ENCODE data around the gene MYOD1. TPM values are rescaled to one million over a fixed set of nuclear protein-coding genes. Genes with fewer than 3 reads are reported as not detected.

MYOD1 gene
- total RNA-seq, 1 experiment from 2014 or later: not detected

DNA sequence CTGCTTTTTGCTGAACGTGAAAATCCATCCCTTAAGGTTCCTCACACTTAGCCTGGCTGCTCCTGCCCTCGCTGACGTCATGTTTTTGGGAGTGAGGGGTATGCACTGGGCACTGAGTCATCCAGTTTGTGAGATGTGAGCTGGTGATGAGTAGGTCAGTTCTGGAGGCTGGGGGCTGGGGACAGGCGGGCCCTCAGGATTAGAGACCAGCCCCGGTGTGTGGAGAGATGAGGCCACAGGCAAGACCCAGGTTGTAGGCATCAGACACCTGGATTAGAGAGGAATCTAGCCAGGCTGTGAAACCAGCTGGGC lies 24.4 kb downstream of the MYOD1 start:
- no peak for DNase-seq (ENCODE audit: low read depth in 1 of 2, low spot score in 2 of 2)
- H3K36me3 ChIP-seq: no peaks in the 10 kb centered on the region
- 0 out of 2 replicates have a peak, but pooled peaks cover 2% of the 10 kb centered on the region for H3K9me3 ChIP-seq (replicated peaks)
- no peaks in the 10 kb centered on the region for H3K4me1 ChIP-seq (replicated peaks)
- H3K4me3 ChIP-seq: no peak overlapping the region
- peaks cover 55% of the 10 kb centered on the region for H3K27me3 ChIP-seq (replicated peaks)
- H3K27ac ChIP-seq: no peak overlapping the region

DNA sequence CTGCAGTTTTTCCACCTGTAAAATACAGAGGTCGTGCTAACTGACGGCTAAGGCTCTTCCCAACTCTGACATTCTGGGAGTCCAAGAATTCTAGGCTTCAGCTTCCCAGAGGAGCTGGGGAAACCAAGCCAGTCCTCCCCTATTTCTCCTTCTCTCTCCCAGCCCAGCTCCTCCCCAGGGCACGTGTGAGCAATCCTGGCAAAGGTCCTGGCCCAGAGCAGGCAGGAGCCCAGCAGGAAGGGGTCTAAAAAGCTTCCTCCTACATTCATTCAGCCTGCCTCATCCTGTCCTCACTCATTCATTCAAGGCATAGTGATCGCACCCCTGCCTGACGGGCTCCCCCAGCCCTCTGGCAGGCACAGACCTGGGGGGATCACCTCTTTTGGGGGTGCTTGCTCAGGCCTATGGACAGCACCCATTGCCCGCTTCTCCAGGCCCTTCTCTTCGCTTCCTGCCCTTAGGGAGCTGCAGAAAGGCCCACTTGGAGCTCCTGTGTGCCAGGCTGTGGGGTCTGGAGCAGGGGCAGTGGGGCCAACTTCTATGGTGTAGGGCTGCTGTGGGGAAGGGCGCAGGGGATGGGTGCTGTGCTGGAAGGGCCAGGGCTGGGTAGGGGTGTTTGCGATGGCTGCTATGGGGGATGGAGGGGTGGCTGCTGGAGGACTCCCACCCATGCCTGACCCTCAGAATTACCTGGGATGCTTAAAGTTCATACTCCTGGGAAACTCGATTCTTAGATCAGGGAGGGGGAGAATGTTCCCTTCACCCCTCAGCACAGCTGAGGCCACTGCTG lies 25.0 kb downstream of the MYOD1 start:
- H3K9me3 ChIP-seq (replicated peaks): 0 out of 2 replicates have a peak, but pooled peaks cover 2% of the 10 kb centered on the region
- H3K4me1 ChIP-seq (replicated peaks): no peaks in the 10 kb centered on the region
- no peak overlapping the region for H3K27ac ChIP-seq
- no peaks in the 10 kb centered on the region for H3K36me3 ChIP-seq
- H3K4me3 ChIP-seq: no peak overlapping the region
- no peak for DNase-seq (ENCODE audit: low read depth in 1 of 2, low spot score in 2 of 2)
- H3K27me3 ChIP-seq (replicated peaks): peaks cover 49% of the 10 kb centered on the region

GRCh38 chr11:17745023-17745772 lies 25.8 kb downstream of the MYOD1 start:
- no peaks in the 10 kb centered on the region for H3K4me1 ChIP-seq (replicated peaks)
- DNase-seq (ENCODE audit: low read depth in 1 of 2, low spot score in 2 of 2): no peak
- 0 out of 2 replicates have a peak, but pooled peaks cover 2% of the 10 kb centered on the region for H3K9me3 ChIP-seq (replicated peaks)
- H3K27ac ChIP-seq: no peak overlapping the region
- no peak overlapping the region for H3K4me3 ChIP-seq
- peaks cover 43% of the 10 kb centered on the region for H3K27me3 ChIP-seq (replicated peaks)
- H3K36me3 ChIP-seq: no peaks in the 10 kb centered on the region

DNA sequence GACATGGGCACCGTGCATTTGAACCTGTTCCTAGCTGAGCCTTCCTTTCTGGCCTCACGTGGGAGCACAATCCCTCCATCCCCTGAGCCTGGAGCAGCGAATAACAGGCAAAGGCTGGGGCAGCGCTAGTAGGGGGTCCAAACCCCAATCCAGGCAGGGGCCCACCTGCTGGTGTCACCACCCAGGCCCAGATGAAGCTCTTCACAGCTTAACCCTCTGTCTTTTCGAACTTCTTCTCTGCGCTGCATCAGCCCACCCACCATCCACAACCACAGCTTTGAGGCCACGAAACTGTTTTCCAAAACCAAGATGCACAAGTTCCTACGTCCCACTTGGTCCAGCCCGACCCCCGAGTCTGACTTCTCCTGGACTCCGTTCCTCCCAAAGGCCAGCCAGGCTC lies 26.7 kb downstream of the MYOD1 start:
- no peak for DNase-seq (ENCODE audit: low read depth in 1 of 2, low spot score in 2 of 2)
- no peaks in the 10 kb centered on the region for H3K4me1 ChIP-seq (replicated peaks)
- no peak overlapping the region for H3K27ac ChIP-seq
- no peak overlapping the region for H3K4me3 ChIP-seq
- 0 out of 2 replicates have a peak, but pooled peaks cover 2% of the 10 kb centered on the region for H3K9me3 ChIP-seq (replicated peaks)
- peaks cover 36% of the 10 kb centered on the region for H3K27me3 ChIP-seq (replicated peaks)
- no peaks in the 10 kb centered on the region for H3K36me3 ChIP-seq

GRCh38 chr11:17747131-17747955 lies 28.0 kb downstream of the MYOD1 start:
- no peak for DNase-seq (ENCODE audit: low read depth in 1 of 2, low spot score in 2 of 2)
- no peak overlapping the region for H3K27ac ChIP-seq

DNA sequence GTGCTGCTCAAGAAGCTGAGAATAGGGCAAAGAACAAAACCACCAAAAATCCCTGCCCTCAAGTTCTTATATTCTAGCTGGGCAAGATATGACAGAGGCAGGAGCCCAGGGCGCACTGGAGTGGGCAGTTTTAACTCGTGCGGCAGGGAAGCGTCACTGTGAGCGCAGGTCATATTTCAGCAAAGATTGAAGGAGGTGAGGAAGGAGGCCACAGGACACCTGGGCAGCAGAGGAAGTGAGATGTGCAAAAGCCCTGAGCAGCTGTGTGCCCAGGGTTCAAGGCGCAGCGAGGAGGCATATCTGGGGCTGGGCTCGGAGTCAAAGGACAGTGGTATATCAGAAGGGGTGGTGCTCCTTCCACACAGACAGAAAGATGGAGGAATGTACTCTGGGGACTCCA lies 28.7 kb downstream of the MYOD1 start:
- H3K9me3 ChIP-seq (replicated peaks): 0 out of 2 replicates have a peak, but pooled peaks cover 2% of the 10 kb centered on the region
- no peaks in the 10 kb centered on the region for H3K36me3 ChIP-seq
- no peak overlapping the region for H3K27ac ChIP-seq
- no peaks in the 10 kb centered on the region for H3K4me1 ChIP-seq (replicated peaks)
- H3K4me3 ChIP-seq: no peak overlapping the region
- peaks cover 35% of the 10 kb centered on the region for H3K27me3 ChIP-seq (replicated peaks)
- no peak for DNase-seq (ENCODE audit: low read depth in 1 of 2, low spot score in 2 of 2)

More at GRCh38 chr11:17747131-17747955, 28.0 kb downstream of the MYOD1 start:
- no peaks in the 10 kb centered on the region for H3K36me3 ChIP-seq
- peaks cover 33% of the 10 kb centered on the region for H3K27me3 ChIP-seq (replicated peaks)
- H3K4me1 ChIP-seq (replicated peaks): no peaks in the 10 kb centered on the region
- H3K9me3 ChIP-seq (replicated peaks): 0 out of 2 replicates have a peak, but pooled peaks cover 2% of the 10 kb centered on the region
- no peak overlapping the region for H3K4me3 ChIP-seq

DNA sequence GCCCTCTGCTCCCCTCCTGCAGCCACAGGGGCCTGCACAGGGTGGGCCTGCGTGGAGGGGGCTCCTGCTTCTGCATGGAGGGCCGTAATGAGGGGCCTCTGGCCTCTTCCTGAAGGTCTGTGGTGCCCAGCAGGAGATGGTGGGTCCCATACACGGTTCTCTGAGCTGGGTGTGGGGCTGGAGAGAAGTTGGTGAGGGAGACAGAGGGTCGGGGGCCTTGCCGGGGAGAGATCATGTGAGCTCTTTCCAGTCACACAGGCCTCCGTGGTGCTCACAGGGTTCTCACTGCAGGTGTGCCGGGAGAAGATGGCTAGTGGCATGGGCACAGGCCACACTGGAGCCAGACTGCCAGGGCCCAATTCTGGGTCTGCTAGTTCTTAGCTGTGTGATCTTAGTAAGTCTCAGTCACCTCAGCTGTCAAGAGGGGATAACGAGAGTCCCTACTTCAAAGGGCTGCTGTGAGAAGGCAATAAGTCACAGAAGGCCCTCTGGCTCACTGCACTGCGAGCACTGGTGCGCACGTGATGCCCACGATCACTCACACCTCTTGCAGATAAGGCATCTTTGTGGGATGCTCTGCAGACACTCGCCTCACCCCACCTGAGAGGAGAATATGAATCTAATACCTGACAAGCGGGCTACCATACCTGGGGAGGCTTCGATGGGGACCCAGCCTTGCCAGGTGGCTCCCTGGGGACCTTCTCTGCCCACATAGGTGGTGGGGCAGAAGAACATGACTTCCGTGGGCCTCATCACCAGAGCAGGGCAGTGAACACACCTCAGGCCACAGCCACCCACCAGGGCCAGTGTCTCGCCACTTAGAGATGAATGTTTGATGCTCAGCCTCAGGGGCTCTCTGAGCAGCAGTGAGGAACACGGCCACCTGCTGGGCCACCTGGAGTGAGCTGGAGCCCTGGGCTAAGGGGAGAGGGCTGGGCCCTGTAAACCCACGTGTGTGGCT lies 29.7 kb downstream of the MYOD1 start:
- no peak for DNase-seq (ENCODE audit: low read depth in 1 of 2, low spot score in 2 of 2)
- no peak overlapping the region for H3K4me3 ChIP-seq
- H3K9me3 ChIP-seq (replicated peaks): 0 out of 2 replicates have a peak, but pooled peaks cover 2% of the 10 kb centered on the region
- H3K27me3 ChIP-seq (replicated peaks): peaks cover 35% of the 10 kb centered on the region
- H3K36me3 ChIP-seq: no peaks in the 10 kb centered on the region
- H3K4me1 ChIP-seq (replicated peaks): no peaks in the 10 kb centered on the region
- no peak overlapping the region for H3K27ac ChIP-seq

- Histone ChIP-seq H3K27me3 (replicated peaks) (peaks cover 39% of the 10 kb centered on the region), H3K9me3 (replicated peaks) (0 out of 2 replicates have a peak, but pooled peaks cover 2% of the 10 kb centered on the region), H3K36me3 (no peaks in the 10 kb centered on the region), H3K4me3 (no peak overlapping the region), H3K4me1 (replicated peaks) (no peaks in the 10 kb centered on the region), H3K27ac (no peak overlapping the region)
- no peak for DNase-seq (ENCODE audit: low read depth in 1 of 2, low spot score in 2 of 2)
These were observed 30.8 kb downstream of the MYOD1 start for GRCh38 chr11:17750013-17750800.

DNA sequence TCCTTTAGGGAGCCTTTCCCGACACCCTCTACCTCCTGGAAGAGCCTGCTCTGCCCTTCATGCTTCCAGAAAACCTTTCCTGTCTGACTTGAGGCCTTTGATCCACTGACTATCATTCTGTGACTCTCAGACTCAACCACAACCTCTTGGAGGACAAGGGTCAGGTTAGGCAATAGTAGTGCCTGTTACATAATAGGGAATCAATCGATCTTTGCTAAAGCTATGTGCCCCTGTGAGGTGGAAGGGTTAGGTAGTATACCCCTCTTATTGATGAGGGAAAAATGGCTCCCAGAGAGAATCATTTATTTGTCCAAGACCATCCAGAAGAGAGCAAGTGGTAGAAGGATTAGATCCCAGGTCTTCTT lies 31.4 kb downstream of the MYOD1 start:
- Histone ChIP-seq H3K4me3 (no peak overlapping the region), H3K4me1 (replicated peaks) (no peaks in the 10 kb centered on the region), H3K9me3 (replicated peaks) (0 out of 2 replicates have a peak, but pooled peaks cover 2% of the 10 kb centered on the region), H3K36me3 (no peaks in the 10 kb centered on the region), H3K27ac (no peak overlapping the region), H3K27me3 (replicated peaks) (peaks cover 36% of the 10 kb centered on the region)
- no peak for DNase-seq (ENCODE audit: low read depth in 1 of 2, low spot score in 2 of 2)

GRCh38 chr11:17751558-17751957 lies 32.2 kb downstream of the MYOD1 start:
- Histone ChIP-seq H3K27me3 (replicated peaks) (peaks cover 33% of the 10 kb centered on the region), H3K36me3 (no peaks in the 10 kb centered on the region), H3K4me3 (no peak overlapping the region), H3K4me1 (replicated peaks) (no peaks in the 10 kb centered on the region), H3K9me3 (replicated peaks) (0 out of 2 replicates have a peak, but pooled peaks cover 2% of the 10 kb centered on the region), H3K27ac (no peak overlapping the region)
- no peak for DNase-seq (ENCODE audit: low read depth in 1 of 2, low spot score in 2 of 2)

DNA sequence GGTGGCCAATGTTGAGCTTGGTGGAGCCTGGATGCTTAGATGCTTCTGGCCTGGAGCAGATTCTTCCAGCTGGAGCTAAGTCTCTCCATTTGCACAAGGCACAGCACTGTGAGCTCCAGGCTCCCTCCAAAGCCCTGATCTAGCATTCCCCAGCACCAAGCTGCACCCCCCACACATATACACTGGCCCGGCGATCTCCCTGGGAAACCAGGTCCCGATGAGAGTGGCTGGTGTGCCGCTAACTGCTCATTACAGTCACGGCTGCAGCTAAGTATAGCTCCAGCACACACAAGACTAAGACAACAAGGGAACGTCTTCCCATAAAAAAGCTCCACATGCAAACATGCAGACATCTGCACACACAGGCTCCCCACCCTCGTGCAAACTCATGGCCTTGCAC lies 32.8 kb downstream of the MYOD1 start:
- no peak overlapping the region for H3K27ac ChIP-seq
- H3K9me3 ChIP-seq (replicated peaks): 0 out of 2 replicates have a peak, but pooled peaks cover 1% of the 10 kb centered on the region
- no peaks in the 10 kb centered on the region for H3K36me3 ChIP-seq
- no peak overlapping the region for H3K4me3 ChIP-seq
- DNase-seq (ENCODE audit: low read depth in 1 of 2, low spot score in 2 of 2): no peak
- no peaks in the 10 kb centered on the region for H3K4me1 ChIP-seq (replicated peaks)
- peaks cover 27% of the 10 kb centered on the region for H3K27me3 ChIP-seq (replicated peaks)

DNA sequence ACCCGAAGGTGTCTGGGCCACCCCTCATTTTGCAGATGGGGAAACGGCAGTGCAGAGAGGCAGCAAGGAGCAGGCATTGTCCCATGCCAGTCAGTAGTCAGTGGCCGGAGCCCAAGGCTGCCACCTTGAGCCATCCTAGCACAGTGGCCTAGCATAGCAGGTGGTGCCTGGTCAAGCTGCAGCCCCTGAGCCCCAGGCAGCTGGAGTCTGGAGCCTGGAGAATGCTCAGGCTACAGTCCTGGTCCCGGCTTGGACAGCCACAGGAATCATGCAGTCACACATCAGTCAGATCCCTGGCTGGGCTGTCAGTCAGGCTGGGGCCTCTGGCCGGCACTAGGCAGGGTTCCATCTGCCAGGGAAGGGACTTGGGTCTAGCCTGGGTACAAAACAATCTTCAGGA lies 33.8 kb downstream of the MYOD1 start:
- Histone ChIP-seq H3K27me3 (replicated peaks) (peaks cover 23% of the 10 kb centered on the region), H3K36me3 (no peaks in the 10 kb centered on the region), H3K27ac (no peak overlapping the region), H3K4me1 (replicated peaks) (no peaks in the 10 kb centered on the region), H3K9me3 (replicated peaks) (no peaks in the 10 kb centered on the region), H3K4me3 (no peak overlapping the region)
- DNase-seq (ENCODE audit: low read depth in 1 of 2, low spot score in 2 of 2): no peak

Data from SJSA1 (cell line).